MV-4-11 (cell line): ENCODE measurements around the gene ECT2.
"Not testable (repeated sequence)": the region's sequence is repeated elsewhere in the genome, so short reads cannot be mapped to it uniquely, and the experiment has no call there.

Experiments
- DNase-seq: peaks from one replicate; lab custom pipeline; 2025; lab: John Stamatoyannopoulos, UW

Gene ECT2, protein sequence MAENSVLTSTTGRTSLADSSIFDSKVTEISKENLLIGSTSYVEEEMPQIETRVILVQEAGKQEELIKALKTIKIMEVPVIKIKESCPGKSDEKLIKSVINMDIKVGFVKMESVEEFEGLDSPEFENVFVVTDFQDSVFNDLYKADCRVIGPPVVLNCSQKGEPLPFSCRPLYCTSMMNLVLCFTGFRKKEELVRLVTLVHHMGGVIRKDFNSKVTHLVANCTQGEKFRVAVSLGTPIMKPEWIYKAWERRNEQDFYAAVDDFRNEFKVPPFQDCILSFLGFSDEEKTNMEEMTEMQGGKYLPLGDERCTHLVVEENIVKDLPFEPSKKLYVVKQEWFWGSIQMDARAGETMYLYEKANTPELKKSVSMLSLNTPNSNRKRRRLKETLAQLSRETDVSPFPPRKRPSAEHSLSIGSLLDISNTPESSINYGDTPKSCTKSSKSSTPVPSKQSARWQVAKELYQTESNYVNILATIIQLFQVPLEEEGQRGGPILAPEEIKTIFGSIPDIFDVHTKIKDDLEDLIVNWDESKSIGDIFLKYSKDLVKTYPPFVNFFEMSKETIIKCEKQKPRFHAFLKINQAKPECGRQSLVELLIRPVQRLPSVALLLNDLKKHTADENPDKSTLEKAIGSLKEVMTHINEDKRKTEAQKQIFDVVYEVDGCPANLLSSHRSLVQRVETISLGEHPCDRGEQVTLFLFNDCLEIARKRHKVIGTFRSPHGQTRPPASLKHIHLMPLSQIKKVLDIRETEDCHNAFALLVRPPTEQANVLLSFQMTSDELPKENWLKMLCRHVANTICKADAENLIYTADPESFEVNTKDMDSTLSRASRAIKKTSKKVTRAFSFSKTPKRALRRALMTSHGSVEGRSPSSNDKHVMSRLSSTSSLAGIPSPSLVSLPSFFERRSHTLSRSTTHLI

DNA sequence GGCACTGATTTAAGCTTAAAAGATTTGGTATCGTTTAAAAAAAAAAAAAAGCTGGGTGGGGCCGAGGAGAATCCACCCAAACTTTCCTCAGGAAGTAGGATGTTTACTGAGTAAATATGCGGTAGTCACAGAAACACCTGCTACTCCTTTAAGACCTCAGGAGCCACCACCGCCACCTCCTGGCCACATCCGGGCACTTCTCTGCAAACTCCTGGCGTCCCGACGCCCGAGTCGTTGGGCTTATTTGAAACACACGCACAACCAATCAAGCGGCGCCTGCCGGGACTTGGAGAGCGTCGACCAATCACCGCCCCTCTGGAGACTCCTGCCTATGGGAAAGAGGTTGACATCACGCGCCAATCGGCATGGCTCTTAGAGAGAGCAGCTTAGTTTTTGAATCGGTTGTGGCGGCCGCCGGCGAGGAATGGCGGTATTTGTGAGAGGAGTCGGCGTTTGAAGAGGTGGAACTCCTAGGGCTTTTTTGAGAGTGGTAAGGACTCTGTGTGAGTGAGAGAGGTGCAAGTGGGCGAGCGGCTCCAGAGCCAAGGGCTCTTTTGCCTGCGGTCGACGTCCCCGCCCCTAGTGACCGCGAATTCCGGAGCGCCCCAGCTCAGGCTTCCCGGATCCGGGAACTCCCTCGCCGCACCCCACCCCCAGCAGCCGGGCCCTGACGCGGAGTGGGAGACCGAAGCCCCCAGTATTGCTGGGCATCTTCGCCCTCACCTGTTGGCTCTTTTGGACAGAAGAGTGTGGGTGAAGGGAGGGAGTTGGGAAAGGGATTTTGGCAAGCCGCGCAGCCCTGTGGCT lies at the start of gene ECT2:
ECT2 (plus strand) TSS at position 359 of the 807 bp plus-strand sequence. CDS start 3,805 bp downstream, outside the sequence.
- DNase-seq: peak; percentile 99

DNA sequence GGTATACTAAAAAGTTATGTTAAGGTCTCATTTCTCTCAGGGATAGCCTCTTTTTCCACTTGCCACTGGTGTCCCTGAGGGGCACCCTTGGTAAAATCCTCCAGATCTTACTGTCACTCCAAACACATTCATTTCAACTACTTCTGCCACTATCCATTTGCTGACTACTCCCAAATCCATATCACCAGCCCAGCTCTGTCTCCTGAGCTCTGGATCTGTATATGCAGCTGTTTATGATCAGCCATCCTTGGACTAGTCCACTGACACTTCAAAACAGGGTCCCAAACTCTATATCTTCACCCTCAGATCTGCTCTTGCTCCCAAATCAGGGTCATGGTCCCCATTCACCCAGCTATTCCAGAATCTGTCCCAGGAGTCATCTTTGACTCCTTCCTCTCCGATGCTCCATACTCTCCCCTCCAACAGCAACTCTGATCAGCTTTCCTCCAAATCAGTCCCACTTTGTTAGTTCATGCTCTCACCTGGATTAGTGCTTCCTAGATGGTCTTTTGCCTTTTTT lies 49.5 kb upstream of the ECT2 start:
- no peak for DNase-seq

DNA sequence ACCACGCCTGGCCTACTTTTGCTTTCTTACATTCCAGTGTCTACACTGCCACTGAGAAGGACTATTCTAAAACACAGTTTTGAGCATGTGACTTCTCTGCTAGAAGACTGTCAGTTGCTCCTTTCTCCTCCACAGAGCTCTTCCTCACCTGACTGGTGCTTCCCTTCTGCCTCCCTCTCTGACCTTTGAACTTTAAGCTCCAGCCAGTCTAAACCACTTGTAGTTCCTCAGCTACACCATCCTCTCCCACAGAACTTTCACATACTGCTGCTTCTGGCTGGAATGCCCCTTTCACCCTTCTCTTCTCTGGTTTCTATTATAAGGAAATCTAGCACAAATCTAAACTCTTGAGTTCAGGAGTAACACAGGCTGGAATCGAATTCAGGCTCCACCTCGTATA lies 48.8 kb upstream of the ECT2 start:
- peak; percentile 16 for DNase-seq

DNA sequence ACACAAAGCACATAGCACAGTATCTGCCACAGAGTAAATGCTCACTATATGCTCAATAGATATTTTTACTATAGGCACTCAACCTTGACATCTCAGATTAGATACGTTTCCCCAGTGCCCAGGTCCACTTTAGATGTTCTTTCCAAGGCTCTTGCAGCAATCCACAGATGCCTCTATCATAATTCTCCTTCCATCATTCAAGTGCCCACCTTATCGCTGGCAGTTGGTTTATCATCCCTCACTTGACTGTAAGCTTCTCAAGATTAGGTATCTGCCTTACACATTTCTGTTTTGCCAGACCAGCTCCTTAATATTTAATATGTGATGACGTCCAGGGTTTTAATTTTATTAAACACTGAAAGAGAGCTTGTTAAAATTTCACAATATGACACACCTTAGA lies 48.3 kb upstream of the ECT2 start:
- DNase-seq: no peak

DNA sequence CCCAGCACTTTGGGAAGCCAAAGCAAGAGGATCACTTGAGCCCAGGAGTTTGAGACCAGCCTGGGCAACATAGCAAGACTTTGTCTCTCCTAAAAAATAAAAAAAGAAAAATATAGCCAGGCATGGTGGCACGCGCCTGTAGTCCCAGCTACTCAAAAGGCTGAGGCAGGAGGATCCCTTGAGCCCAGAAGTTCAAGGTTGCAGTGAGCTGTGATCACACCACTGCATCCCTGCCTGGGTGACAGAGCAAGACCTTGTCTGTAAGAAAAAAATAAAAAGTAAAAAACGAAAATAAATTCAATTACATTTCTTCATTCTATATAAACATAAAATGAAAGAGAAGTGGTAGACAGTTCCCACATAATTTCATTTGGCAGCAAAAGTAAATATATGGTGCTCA lies 47.8 kb upstream of the ECT2 start:
- DNase-seq: not testable (repeated sequence)

DNA sequence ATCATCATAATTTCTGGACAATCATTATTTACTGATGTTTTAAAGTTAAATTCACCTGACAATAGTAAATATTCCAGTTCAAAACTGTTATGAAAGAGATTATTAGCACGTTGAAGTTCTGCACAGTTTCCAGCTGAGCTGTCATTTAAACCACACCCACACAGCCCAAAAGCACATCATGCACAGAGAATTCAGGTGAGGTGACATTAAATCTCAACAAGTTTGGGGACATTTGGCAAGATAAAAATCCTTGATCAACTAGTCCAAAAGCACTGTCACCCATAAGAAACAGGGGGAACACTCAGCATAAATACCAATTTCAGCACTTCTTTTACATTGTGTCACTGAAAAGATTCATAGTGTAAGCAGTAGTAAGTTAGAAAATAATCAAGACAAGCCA lies 46.5 kb upstream of the ECT2 start:
- DNase-seq: no peak

DNA sequence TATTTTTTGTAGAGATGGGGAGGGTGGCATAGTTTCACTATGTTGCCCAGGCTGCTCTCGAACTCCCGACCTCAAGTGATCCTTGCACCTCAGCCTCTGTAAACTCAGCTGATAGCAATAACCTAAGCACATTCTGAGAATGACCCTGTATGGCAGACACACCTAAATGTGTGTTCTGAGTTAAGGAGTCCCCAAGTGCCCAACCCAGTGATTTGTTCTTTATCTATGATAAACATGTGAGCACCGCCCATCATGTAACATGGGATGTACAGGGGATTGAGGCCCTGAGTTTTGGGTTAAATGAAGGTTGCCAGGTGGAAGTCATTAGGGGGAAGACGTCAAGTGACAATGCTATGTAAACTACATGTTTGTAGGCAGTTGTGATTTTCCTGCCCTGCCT lies 45.4 kb upstream of the ECT2 start:
- no peak for DNase-seq

DNA sequence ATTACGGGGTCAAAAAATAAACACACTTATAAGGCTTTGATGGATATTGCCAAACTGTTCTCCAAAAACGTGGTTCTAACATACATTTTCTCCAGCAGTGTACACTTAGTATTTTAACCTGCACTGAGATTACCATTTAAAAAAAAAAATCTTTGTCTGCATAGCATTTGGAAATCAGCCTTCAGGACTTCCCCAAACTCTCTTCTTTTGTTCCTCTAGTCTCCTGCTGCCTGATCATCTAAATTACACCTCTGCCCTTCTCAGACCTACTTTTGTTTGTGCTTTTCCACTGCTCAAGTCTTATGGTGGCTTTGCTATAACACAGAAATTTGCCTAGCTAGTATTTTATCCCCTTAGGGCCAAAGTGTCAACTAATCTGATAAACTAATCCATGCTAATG lies 43.5 kb upstream of the ECT2 start:
- DNase-seq: no peak

DNA sequence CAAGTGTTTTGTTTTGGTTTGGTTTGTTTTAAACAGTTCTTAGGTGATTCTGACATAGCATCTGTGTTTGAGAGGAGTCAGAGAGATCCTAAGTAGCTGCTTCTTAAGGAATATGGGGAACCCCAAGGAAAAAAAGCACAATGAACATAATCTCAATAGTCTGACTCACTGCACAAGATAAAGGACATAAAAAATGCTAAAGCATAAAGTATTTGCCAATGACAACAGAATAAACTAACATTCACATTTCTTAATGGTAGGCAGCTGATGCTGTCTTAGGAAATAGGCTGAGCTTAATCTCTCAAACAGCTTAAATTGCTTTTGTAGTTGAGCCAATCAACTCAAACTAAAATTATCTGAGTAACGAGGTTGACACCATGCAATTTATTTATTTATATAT lies 42.6 kb upstream of the ECT2 start:
- no peak for DNase-seq

DNA sequence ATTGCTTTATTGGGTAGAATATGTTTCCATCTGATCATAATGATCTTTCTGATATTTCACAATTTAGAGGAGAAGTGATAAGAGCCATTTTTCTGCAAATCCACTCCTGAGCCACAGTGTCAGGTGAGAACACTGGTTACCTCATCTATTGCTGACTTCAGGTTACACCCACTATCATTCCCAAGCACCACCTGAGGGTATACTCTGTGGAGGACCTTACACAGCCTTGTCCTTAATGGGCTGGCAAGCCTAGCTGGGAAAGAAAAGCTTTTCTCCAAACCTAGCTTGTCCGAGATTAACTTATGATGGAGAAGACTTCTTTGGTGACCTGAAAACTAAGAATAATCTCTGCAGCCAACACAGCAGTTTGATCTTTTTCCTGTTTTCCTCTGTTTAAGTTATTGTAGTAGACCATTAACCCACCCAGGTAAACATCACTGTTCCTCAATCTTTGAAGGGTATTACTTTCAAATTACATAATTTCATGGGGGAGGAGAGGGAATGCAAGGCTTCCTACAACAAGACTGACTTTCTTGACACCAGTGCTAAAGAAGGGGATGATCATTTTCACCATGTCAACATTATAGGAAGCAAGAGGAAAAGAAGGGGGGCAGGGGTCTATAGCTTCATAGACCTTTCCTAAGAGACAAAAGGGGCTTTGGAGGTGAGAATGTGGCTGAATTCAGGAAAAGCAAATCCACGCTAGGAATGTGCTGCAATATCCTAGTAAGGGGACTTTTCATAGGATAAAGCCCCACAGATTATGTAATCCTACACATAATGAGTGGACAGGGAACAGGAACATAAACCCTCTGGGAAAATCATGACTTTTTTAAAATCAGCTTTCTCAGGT lies 41.4 kb upstream of the ECT2 start:
- no peak for DNase-seq

DNA sequence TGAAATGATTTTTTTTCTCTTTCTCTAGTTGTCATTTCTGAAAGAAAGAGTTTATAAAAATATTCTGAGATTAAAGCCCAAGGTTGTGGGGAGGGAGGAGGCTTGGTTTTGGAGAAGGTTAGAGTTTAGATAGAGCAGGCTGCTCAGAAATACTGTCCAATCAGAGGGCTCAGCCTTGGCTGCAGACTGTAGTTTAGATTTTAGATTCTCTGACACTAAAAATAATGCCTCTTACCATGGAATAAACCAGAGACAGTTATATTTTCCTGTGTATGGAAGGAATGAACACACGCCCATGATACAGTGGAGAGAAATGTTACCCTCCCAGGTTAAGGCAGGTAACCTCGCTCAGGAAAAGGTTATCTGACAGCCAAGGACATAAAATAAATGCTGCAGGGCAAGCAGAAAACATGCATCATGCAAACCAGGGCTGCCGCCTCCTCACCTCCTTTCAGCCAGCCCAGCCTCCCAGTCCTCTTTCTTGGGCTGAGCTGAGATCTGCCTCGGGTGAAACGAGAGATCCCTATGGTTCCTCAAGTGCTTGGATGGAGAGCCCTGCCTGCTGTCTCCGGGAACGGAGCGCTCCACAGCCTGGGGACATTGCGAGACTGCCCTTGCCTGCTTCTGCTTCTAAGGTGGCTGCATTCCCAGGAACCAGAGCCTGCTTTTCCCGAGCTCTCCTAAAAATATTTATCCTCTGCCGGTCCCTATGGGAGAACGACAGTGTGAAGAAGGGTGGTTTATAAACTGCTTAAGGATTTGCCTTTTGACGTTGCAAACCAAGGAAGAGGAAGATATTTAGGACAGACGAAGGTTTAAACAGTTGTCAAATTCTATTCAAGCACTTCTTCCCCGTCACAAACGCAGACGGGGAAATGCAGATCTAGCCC lies 40.5 kb upstream of the ECT2 start:
- DNase-seq: no peak

DNA sequence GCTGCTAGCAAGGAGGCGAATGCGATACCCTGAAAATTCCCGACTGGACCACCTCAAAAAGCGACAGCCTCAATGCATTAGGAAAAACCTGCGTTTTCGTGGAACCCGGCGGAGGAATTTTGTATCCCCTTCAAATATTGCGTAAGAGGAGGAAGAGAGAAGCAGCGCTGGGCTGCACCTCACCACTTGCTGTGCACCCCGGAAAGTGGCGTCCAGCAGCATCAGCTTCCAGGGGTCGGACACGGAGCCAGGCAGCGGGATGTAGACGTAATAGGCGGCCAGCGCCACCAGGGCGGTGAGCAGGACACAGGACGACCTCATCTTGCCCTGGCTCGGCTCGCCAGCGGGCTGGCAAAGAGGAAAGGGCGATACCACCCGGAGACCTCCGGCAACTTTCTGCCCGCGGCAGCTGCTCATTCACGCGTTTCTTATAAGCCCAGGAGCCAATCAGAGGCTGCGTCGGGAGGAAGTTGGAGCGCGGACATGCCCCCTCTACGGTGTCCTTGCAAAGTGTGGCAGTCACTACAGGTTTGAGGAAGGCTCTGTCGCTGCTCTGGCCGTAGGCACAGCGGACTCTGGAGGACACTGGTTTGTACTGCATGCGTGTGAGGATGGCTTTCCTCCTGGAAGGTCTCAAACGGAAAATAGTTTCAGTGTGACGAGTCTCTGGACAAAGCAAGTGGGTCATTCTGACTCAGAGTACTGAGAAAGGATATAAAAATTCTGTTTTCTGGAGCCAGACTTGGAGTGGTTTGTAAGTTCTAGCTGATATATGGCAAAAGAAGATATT lies 39.7 kb upstream of the ECT2 start, which contains the start of gene NCEH1:
NCEH1 (minus strand) TSS at position 404 of the 790 bp plus-strand sequence; CDS start at position 321, 83 bp downstream.
- peak; percentile 97 for DNase-seq

DNA sequence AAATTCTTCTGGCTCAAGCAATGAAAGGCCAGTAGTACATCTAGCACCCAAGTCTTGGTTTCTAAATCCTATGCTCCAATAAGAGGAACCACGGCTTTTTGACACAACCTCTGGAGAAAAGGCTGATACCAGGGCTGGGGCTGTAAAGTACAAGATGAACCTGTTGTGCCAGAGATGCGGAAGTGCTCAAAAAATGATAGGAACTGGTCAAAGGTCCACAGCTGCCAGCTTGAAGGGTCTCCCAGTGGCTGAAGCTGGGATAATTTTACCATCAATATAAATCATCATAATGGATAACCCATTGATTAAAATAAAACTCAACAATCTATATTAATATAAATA lies 39.1 kb upstream of the ECT2 start:
- DNase-seq: peak; percentile 84

DNA sequence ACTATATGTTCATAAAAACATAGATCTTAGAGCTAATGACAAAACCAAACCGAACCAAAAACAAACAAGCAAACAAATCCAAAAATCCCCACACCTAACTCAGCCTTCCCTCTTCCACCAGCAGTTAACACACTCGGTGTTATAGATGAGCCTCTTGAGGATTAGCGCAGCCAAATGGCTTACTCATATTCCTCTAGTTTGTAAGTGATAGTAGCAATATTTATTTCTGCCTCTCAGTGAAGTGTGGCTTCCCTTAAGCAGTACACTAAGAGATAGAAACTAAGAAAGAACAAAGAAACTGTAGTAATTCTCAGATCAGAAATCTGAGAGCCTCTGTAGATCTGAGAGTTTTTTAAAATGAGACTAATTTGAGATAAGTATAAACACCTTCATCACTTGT lies 37.2 kb upstream of the ECT2 start:
- DNase-seq: no peak

DNA sequence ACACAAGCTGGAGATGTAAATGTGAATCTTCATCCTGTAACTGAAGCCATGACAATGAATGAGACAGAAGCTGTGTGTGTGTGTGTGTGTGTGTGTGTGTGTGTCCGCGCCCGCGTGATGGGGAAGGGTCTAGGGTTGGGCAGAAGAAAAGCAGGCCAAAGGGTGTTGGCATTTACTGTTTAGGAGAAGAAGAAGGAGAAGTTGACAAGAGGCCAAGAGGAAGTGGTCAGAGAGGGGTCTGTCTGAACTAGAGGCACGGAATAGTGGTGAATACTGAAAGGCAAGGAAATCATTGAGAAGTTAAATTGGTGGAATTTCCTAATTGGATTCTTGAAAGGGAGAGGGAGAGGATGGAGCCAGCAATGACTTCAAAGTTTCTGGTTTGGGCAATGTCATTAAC lies 34.0 kb upstream of the ECT2 start:
- peak; percentile 89 for DNase-seq

DNA sequence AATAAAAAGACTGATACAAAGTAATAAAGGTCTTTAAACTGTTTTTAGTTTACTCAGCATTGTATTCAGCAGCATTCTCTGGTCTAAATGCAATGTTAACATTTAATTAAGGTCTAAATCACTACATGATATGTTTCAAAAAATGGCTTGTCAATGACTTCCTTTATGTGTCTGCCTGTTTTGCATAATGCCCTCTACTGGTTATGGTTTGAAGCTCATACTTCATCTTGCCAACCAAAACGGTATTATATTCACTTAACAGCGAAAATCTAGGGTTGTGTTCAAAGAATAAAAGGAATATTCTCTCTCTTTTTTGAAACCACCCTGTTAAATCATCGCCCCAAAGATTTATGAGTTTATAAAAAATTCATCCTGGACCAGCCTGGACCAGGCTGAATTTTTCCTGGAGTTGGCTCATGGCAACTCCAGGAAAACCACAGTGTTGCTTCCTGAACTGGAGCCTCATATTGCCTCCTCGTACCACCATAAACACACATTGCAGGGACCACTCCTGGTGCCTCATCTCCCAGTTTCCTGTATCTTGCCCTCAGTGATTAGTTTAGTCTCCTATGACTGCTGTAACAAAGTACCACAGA lies 32.9 kb upstream of the ECT2 start:
- peak; percentile 17 for DNase-seq

DNA sequence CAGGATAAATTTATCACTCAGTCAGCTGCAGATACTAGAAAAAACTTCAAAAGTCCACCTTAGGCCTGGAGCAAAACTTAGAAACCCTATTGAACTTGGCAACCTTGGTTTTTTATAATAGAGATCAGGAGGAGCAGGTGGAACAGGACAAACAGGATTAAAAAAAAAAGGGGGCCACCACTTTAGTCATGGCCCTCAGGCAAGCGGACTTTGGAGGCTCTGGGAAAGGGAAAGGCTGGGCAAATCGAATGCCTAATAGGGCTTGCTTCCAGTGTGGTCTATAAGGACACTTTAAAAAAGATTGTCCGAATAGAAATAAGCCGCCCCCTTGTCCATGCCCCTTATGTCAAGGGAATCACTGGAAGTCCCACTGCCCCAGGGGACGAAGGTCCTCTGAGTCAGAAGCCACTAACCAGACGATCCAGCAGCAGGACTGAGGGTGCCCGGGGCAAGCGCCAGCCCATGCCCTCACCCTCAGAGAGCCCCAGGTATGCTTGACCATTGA lies 27.9 kb upstream of the ECT2 start:
- DNase-seq: not testable (repeated sequence)

DNA sequence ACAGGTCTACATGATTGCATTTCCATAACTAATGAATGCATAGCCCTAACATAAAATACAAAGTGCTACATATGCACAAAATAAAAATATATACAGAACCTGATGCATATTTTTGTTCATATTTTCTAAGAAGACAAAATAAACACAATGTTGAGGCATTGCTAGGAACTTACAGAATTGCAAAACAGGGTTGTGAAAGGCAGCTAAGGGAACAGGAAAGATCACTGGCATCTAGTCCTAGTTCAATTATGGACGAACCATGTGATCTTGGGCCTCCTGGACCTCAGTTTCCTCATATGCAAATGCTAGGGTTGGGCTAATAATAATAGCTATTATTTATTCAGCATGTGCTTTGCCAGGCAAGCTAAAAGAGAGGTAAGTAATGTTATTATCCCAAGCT lies 24.1 kb upstream of the ECT2 start:
- no peak for DNase-seq

DNA sequence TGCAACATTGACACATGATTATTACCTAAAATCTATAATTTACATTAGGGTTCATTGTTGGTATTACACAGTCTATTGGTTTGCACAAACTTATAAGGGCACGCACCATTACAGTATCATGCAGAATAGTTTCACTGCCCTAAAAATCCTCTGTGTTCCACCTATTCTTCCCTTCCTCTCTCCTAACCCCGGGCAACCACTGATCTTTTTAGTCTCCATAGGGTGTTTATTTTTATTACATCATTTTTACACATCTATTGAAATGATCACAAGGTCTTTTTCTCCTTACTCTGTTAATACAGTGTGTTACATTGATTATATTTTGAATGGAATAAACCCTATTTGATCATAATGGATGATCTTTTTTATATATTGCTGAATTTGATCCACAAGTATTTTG lies 15.5 kb upstream of the ECT2 start:
- no peak for DNase-seq
